HepG2 (cell line): Measurements from ENCODE around the gene NINL. TPM values are rescaled to one million over a fixed set of nuclear protein-coding genes. Genes with fewer than 3 reads are reported as not detected.

Source experiments
- BRCA1 ChIP-seq: sonication (generic); formaldehyde crosslinking; IDR thresholded peaks from 2 replicates; pipeline ENCODE4 v1.4.0; 2020; ENCODE audit warnings: missing genetic modification reagents
- CHD4 ChIP-seq: fragments of 200-600 bp; sonication (generic); IDR thresholded peaks from 2 replicates; pipeline ENCODE4 v1.7.0; 2017; ENCODE audit warnings: mild to moderate bottlenecking, low read length, borderline replicate concordance
- DPF2 ChIP-seq: sonication (generic); formaldehyde crosslinking; IDR thresholded peaks from 2 replicates; pipeline ENCODE4 v1.4.0; 2020; ENCODE audit warnings: mild to moderate bottlenecking, low read depth, missing genetic modification reagents, borderline replicate concordance
- FOXK1 ChIP-seq: sonication (generic); formaldehyde crosslinking; IDR thresholded peaks from 2 replicates; pipeline ENCODE4 v1.4.0; 2020; ENCODE audit warnings: low read depth, missing genetic modification reagents, borderline replicate concordance
- GTF2F1 ChIP-seq: fragments of 150-350 bp; IDR thresholded peaks from 2 replicates; pipeline ENCODE4 v1.6.1; 2014; ENCODE audit warnings: low read length
- JUND ChIP-seq: sonication (generic); formaldehyde crosslinking; IDR thresholded peaks from 2 replicates; pipeline ENCODE4 v1.8.0; 2022; ENCODE audit warnings: mild to moderate bottlenecking, missing genetic modification reagents
- MLLT10 ChIP-seq: sonication (generic); formaldehyde crosslinking; IDR thresholded peaks from 2 replicates; pipeline ENCODE4 v1.4.0; 2020; ENCODE audit warnings: missing genetic modification reagents
- MTA1 ChIP-seq: sonication (generic); formaldehyde crosslinking; IDR thresholded peaks from 2 replicates; pipeline ENCODE4 v1.4.0; 2020; ENCODE audit warnings: missing genetic modification reagents, mild to moderate bottlenecking, borderline replicate concordance
- NAIF1 ChIP-seq: sonication (generic); formaldehyde crosslinking; IDR thresholded peaks from 2 replicates; pipeline ENCODE4 v1.5.0; 2020; ENCODE audit warnings: mild to moderate bottlenecking, missing genetic modification reagents, borderline replicate concordance
- NFE2L1 ChIP-seq: sonication (generic); formaldehyde crosslinking; IDR thresholded peaks from 2 replicates; pipeline ENCODE4 v1.4.0; 2020; ENCODE audit warnings: missing genetic modification reagents, mild to moderate bottlenecking, borderline replicate concordance
- NR2F1 ChIP-seq, 2 experiments: fragments of 450-650 bp in 1 of 2; formaldehyde crosslinking in 1 of 2; IDR thresholded peaks; 2 replicates each; pipeline versions ENCODE4 v1.5.0 to v1.6.1; 2016 to 2020; ENCODE audit warnings: mild to moderate bottlenecking in 1 of 2, missing compliant biosample characterization in 1 of 2, missing genetic modification reagents in 1 of 2, moderate library complexity in 1 of 2
- NR2F6 ChIP-seq, 2 experiments: IDR thresholded peaks; 2 replicates each; pipeline ENCODE4 v1.6.1; 2016; ENCODE audit warnings: antibody characterized with exemption in 1 of 2, mild to moderate bottlenecking in 1 of 2
- PAF1 ChIP-seq: IDR thresholded peaks from 2 replicates; pipeline ENCODE4 v1.6.1; 2016; ENCODE audit warnings: missing genetic modification reagents, missing compliant biosample characterization
- TAF15 ChIP-seq: fragments of 200-400 bp; formaldehyde crosslinking; IDR thresholded peaks from one replicate; pipeline ENCODE4 v1.6.1; 2018; ENCODE audit warnings: mild to moderate bottlenecking, low read depth, low read length; ENCODE audit not compliant: poor library complexity, severe bottlenecking
- THAP11 ChIP-seq: IDR thresholded peaks from 2 replicates; pipeline ENCODE4 v1.6.1; 2016; ENCODE audit warnings: missing biosample characterization, missing genetic modification reagents
- ZBTB20 ChIP-seq: sonication (generic); formaldehyde crosslinking; IDR thresholded peaks from 2 replicates; pipeline ENCODE4 v1.8.1; 2023; ENCODE audit warnings: missing genetic modification reagents, low read depth, mild to moderate bottlenecking, borderline replicate concordance
- ZNF468 ChIP-seq: sonication (generic); formaldehyde crosslinking; IDR thresholded peaks from 2 replicates; pipeline ENCODE4 v1.8.0; 2022; ENCODE audit warnings: mild to moderate bottlenecking, moderate library complexity, missing genetic modification reagents
- polyA plus RNA-seq, 8 experiments: library from polyadenylated mRNA; depleted of rRNA in 3 of 8; stranded (reverse) in 7 of 8; unstranded in 1 of 8; fragments of >200 nt; fragmentation: Illumina TruSeq in 4 of 8; extraction: Trizol in 4 of 8; gene quantifications; 2 replicates each; pipeline versions ENCODE4 v1.2.1 to v1.2.3, GENCODE V29; 2011 to 2016; ENCODE audit warnings: low read depth in 4 of 8, missing spikeins in 1 of 8, mixed read lengths in 1 of 8; ENCODE audit not compliant: insufficient read depth in 1 of 8
- total RNA-seq, 5 experiments: library from RNA; depleted of rRNA; stranded (reverse); fragments of >200 nt; fragmentation: Illumina TruSeq; extraction: Trizol; gene quantifications; 2 replicates each; pipeline ENCODE4 v1.2.3, GENCODE V29; 2016; ENCODE audit warnings: low read depth in 1 of 5
- TF ChIP-seq, protein P1 (sequence below): IDR thresholded peaks from 2 replicates; pipeline ENCODE4 v1.6.1; 2016
- TF ChIP-seq, protein P2 (sequence below): IDR thresholded peaks from 2 replicates; pipeline ENCODE4 v1.6.1; 2016; ENCODE audit warnings: mild to moderate bottlenecking, missing biosample characterization, missing genetic modification reagents
- TF ChIP-seq, protein P3 (sequence below): IDR thresholded peaks from 2 replicates; pipeline ENCODE4 v1.6.1; 2016
- TF ChIP-seq, protein P4 (sequence below): sonication (generic); formaldehyde crosslinking; IDR thresholded peaks from 2 replicates; pipeline ENCODE4 v1.5.1; 2020; ENCODE audit warnings: missing genetic modification reagents, mild to moderate bottlenecking, borderline replicate concordance
- TF ChIP-seq, protein P5 (sequence below): sonication (generic); formaldehyde crosslinking; IDR thresholded peaks from 2 replicates; pipeline ENCODE4 v1.5.0; 2020; ENCODE audit warnings: missing genetic modification reagents
- TF ChIP-seq, protein P6 (sequence below): IDR thresholded peaks from 2 replicates; pipeline ENCODE4 v1.6.1; 2018; ENCODE audit warnings: missing genetic modification reagents, mild to moderate bottlenecking, missing compliant biosample characterization

Gene NINL
- total and polyA plus RNA-seq, 2 of the 13 experiments (the other 11 are each of a cell fraction or from before 2014, with no cell fraction given), result 32.3 to 34.3 TPM

DNA sequence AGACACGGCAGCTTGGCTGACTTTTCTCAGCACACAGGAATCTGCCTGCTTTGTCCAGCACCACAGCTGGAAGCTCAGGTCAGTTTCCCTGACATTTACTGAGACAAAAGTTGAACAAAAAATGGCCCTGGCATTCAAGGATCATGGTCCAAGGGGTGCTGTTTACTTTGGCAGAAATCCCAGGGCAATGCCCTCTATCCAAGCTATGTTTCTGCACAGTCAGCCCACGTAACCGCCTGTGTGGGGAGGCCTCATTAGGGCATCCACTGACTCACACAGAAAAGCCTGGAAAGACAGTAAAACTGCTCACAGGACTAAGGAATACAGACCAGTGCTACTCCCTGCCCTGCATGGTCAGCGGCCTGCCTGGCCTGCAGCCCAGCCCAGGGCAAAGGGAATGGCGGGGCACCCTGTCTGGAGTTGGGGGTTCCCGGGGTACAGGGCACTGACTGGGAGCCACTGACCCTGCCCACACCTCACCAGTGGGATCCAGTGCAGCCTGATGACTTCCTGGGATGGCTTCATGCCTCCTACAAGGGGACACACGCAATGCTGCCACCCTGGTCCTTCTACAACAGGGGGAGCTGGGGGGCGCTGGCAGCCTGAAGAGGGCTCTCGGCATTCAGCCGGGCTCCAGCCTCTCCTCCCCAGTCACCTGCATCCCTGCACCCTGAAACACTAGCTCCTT, 77.1 kb downstream of the NINL start (continued):
- TF ChIP-seq, protein P1, sequence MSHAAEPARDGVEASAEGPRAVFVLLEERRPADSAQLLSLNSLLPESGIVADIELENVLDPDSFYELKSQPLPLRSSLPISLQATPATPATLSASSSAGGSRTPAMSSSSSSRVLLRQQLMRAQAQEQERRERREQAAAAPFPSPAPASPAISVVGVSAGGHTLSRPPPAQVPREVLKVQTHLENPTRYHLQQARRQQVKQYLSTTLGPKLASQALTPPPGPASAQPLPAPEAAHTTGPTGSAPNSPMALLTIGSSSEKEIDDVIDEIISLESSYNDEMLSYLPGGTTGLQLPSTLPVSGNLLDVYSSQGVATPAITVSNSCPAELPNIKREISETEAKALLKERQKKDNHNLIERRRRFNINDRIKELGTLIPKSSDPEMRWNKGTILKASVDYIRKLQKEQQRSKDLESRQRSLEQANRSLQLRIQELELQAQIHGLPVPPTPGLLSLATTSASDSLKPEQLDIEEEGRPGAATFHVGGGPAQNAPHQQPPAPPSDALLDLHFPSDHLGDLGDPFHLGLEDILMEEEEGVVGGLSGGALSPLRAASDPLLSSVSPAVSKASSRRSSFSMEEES, result peak; percentile 86
- TF ChIP-seq, protein P2, sequence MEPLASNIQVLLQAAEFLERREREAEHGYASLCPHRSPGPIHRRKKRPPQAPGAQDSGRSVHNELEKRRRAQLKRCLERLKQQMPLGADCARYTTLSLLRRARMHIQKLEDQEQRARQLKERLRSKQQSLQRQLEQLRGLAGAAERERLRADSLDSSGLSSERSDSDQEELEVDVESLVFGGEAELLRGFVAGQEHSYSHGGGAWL (CRISPR knock-in tag), result no peak
- peak; percentile 97 for TF ChIP-seq NR2F6 (IDR thresholded peaks at IDR 0.05)
- peak; percentile 98 for TF ChIP-seq NR2F6 (CRISPR knock-in tag; IDR thresholded peaks at IDR 0.05)
- TF ChIP-seq THAP11, result peak; percentile 89
- TF ChIP-seq, protein P3, sequence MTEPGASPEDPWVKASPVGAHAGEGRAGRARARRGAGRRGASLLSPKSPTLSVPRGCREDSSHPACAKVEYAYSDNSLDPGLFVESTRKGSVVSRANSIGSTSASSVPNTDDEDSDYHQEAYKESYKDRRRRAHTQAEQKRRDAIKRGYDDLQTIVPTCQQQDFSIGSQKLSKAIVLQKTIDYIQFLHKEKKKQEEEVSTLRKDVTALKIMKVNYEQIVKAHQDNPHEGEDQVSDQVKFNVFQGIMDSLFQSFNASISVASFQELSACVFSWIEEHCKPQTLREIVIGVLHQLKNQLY (CRISPR knock-in tag), result peak; percentile 96
- TF ChIP-seq JUND, result peak; percentile 92; the same call in 1 of the 2 replicates
- TF ChIP-seq ZBTB20, result peak; percentile 85
- TF ChIP-seq CHD4, result peak; percentile 83; the same call in 1 of the 2 replicates
- TF ChIP-seq TAF15, result no peak
- no peak for TF ChIP-seq PAF1
- TF ChIP-seq, protein P4, sequence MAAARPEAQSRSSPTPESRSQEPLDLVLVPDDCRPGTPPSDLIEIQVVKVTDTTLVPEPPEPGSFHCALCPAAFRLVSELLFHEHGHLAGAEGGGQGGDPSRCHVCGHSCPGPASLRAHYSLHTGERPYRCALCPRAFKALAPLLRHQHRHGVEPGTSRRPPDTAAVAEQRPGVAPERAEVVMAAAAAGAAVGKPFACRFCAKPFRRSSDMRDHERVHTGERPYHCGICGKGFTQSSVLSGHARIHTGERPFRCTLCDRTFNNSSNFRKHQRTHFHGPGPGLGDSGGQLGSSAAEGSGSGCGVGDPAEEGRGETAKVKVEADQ (CRISPR knock-in tag), result no peak; the same call in none of the 2 replicates
- TF ChIP-seq MLLT10 (CRISPR knock-in tag), result no peak
- TF ChIP-seq NR2F1 (CRISPR knock-in tag; IDR thresholded peaks at IDR 0.05), result peak; percentile 92 to 96; a peak in 3 of 4 replicates
- TF ChIP-seq BRCA1 (CRISPR knock-in tag), result peak; percentile 98
- peak; percentile 83 for TF ChIP-seq GTF2F1
- TF ChIP-seq DPF2 (CRISPR knock-in tag), result peak; percentile 99
- TF ChIP-seq NAIF1 (CRISPR knock-in tag), result peak; percentile 89; the same call in 1 of the 2 replicates
- 0 out of 2 replicates have a peak, but pooled peaks have one; percentile 70 for TF ChIP-seq ZNF468 (CRISPR knock-in tag)
- TF ChIP-seq, protein P5, sequence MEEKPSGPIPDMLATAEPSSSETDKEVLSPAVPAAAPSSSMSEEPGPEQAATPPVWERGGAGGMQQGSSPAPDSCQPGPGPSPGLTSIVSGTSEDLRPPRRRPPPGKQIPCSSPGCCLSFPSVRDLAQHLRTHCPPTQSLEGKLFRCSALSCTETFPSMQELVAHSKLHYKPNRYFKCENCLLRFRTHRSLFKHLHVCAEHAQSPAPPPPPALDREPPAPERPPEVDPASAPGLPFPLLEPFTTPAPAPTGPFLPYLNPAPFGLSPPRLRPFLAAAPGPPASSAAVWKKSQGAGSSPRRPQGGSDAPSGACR (CRISPR knock-in tag), result peak; percentile 100
- TF ChIP-seq NFE2L1 (CRISPR knock-in tag), result peak; percentile 95
- peak; percentile 97 for TF ChIP-seq FOXK1 (CRISPR knock-in tag)
- TF ChIP-seq MTA1 (CRISPR knock-in tag), result peak; percentile 100
- TF ChIP-seq, protein P6, sequence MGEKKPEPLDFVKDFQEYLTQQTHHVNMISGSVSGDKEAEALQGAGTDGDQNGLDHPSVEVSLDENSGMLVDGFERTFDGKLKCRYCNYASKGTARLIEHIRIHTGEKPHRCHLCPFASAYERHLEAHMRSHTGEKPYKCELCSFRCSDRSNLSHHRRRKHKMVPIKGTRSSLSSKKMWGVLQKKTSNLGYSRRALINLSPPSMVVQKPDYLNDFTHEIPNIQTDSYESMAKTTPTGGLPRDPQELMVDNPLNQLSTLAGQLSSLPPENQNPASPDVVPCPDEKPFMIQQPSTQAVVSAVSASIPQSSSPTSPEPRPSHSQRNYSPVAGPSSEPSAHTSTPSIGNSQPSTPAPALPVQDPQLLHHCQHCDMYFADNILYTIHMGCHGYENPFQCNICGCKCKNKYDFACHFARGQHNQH (CRISPR knock-in tag), result peak; percentile 99
